A549 (cell line): ENCODE results near the gene HOXA11. TPM values are rescaled to one million over a fixed set of nuclear protein-coding genes. Genes with fewer than 3 reads are reported as not detected.
A peak's percentile ranks its signal among the peaks of the same experiment; 100 is the strongest.

Experiments
- ATAC-seq, 2 experiments: fragments of 200-7000 bp in 1 of 2; fragments of >200 bp in 1 of 2; cut with Nextera tagmentation in 1 of 2; cut with Tn5 transposase in 1 of 2; 3 replicates each; pipeline versions ENCODE4 v1.8.0 to v1.9.1; 2018 to 2020; ENCODE audit warnings: mild to moderate bottlenecking in 1 of 2, moderate library complexity in 1 of 2
- CTCF ChIA-PET: fragments of 300-600 bp; sonication (Branson Sonifier 250); formaldehyde crosslinking; extraction: SDS; loops from one replicate; lab custom pipeline; 2021; ENCODE audit warnings: antibody characterized with exemption, inconsistent platforms; lab: Yijun Ruan, JAX
- POLR2A ChIA-PET: fragments of 350-600 bp; formaldehyde crosslinking; extraction: SDS; loops from one replicate; lab custom pipeline; 2021; ENCODE audit warnings: antibody characterized with exemption, inconsistent platforms; lab: Yijun Ruan, JAX
- DNase-seq, 2 experiments: peaks; one replicate each; pipeline versions ENCODE4 v3.0.0 to v3.0.0-alpha.2; 2011 to 2016; ENCODE audit warnings: low read depth in 1 of 2, low spot score in 1 of 2
- FAIRE-seq: peaks from 2 replicates; lab custom pipeline; 2011; peaks lifted over from hg19 to GRCh38; lab: Jason Lieb, UNC
- H3K27ac ChIP-seq, 2 experiments: fragments of >200 bp; sonication (Bioruptor Twin); formaldehyde crosslinking; 3 replicates each; pipeline ENCODE4 v1.5.1; 2016 to 2017
- H3K4me1 ChIP-seq: fragments of >200 bp; sonication (Bioruptor Twin); formaldehyde crosslinking; 3 replicates; pipeline ENCODE4 v1.6.1; 2016
- H3K4me2 ChIP-seq: fragments of >200 bp; sonication (Bioruptor Twin); formaldehyde crosslinking; 3 replicates; pipeline ENCODE4 v1.6.1; 2016
- H3K4me3 ChIP-seq: fragments of >200 bp; sonication (Bioruptor Twin); formaldehyde crosslinking; 3 replicates; pipeline ENCODE4 v1.5.1; 2016
- H3K9me3 ChIP-seq: fragments of >200 bp; sonication (Bioruptor Twin); formaldehyde crosslinking; 3 replicates; pipeline ENCODE4 v1.6.1; 2016
- BCL3 ChIP-seq: fragments of >200 bp; sonication (Bioruptor Twin); formaldehyde crosslinking; IDR thresholded peaks from 3 replicates; pipeline ENCODE4 v1.6.1; 2016
- BHLHE40 ChIP-seq: IDR thresholded peaks from 2 replicates; pipeline ENCODE4 v1.6.1; 2012; ENCODE audit warnings: low read depth, low read length, inconsistent platforms
- CEBPB ChIP-seq, 2 experiments: fragments of >200 bp in 1 of 2; sonication (Bioruptor Twin) in 1 of 2; formaldehyde crosslinking in 1 of 2; IDR thresholded peaks; 2 replicates each; pipeline ENCODE4 v1.6.1; 2012 to 2016
- EHMT2 ChIP-seq: fragments of 200-600 bp; sonication (generic); IDR thresholded peaks from 2 replicates; pipeline ENCODE4 v1.6.1; 2016; ENCODE audit warnings: antibody characterized with exemption, low read depth, mild to moderate bottlenecking, moderate library complexity
- FOXS1 ChIP-seq: fragments of 250-450 bp; sonication (Bioruptor Pico); IDR thresholded peaks from 2 replicates; pipeline ENCODE4 v1.5.0; 2020; ENCODE audit warnings: mild to moderate bottlenecking, moderate library complexity
- HDAC2 ChIP-seq: fragments of 200-600 bp; sonication (generic); IDR thresholded peaks from 2 replicates; pipeline ENCODE4 v1.6.1; 2016
- HMGXB4 ChIP-seq: fragments of 250-450 bp; sonication (Bioruptor Pico); IDR thresholded peaks from 2 replicates; pipeline ENCODE4 v1.5.0; 2021; ENCODE audit warnings: mild to moderate bottlenecking, moderate library complexity, borderline replicate concordance
- HOXA7 ChIP-seq: fragments of 250-450 bp; sonication (Bioruptor Pico); IDR thresholded peaks from 2 replicates; pipeline ENCODE4 v1.5.0; 2020; ENCODE audit warnings: mild to moderate bottlenecking, moderate library complexity
- HOXB5 ChIP-seq: fragments of 250-450 bp; sonication (Bioruptor Pico); IDR thresholded peaks from 2 replicates; pipeline ENCODE4 v1.5.0; 2020; ENCODE audit warnings: mild to moderate bottlenecking, moderate library complexity
- JUN ChIP-seq, 2 experiments: fragments of >200 bp; sonication (Bioruptor Twin); formaldehyde crosslinking; IDR thresholded peaks; 2 replicates in 1 of 2; 3 replicates in 1 of 2; pipeline ENCODE4 v1.6.1; 2016 to 2017
- KDM5A ChIP-seq: fragments of 200-600 bp; sonication (generic); IDR thresholded peaks from 2 replicates; pipeline ENCODE4 v1.6.1; 2016; ENCODE audit warnings: antibody characterized with exemption, mild to moderate bottlenecking
- MAZ ChIP-seq: fragments of 150-350 bp; IDR thresholded peaks from 2 replicates; pipeline ENCODE4 v1.6.1; 2014; ENCODE audit warnings: antibody characterized with exemption, low read depth, low read length, borderline replicate concordance
- NPAS2 ChIP-seq: fragments of 250-450 bp; sonication (Bioruptor Pico); IDR thresholded peaks from 2 replicates; pipeline ENCODE4 v1.8.0; 2022; ENCODE audit warnings: mild to moderate bottlenecking, moderate library complexity, borderline replicate concordance
- NR3C1 ChIP-seq: fragments of >200 bp; sonication (Bioruptor Twin); formaldehyde crosslinking; IDR thresholded peaks from 3 replicates; pipeline ENCODE4 v1.6.1; 2017
- PBX3 ChIP-seq: IDR thresholded peaks from 2 replicates; pipeline ENCODE4 v1.6.1; 2012
- PHF8 ChIP-seq: fragments of 200-600 bp; sonication (generic); IDR thresholded peaks from 2 replicates; pipeline ENCODE4 v1.6.1; 2016; ENCODE audit warnings: low read depth, mild to moderate bottlenecking, antibody characterized with exemption, moderate library complexity, borderline replicate concordance
- RAD21 ChIP-seq, 2 experiments: fragments of >200 bp in 1 of 2; sonication (Bioruptor Twin) in 1 of 2; formaldehyde crosslinking in 1 of 2; IDR thresholded peaks in 1 of 2; conservative IDR thresholded peaks in 1 of 2; 2 replicates in 1 of 2; 3 replicates in 1 of 2; pipeline ENCODE4 v1.6.1; 2012 to 2018; ENCODE audit warnings: inconsistent platforms in 1 of 2
- SMC3 ChIP-seq: fragments of >200 bp; sonication (Bioruptor Twin); formaldehyde crosslinking; IDR thresholded peaks from 3 replicates; pipeline ENCODE4 v1.6.1; 2018; ENCODE audit warnings: inconsistent platforms
- TP53 ChIP-seq: fragments of 250-450 bp; sonication (Bioruptor Pico); IDR thresholded peaks from 2 replicates; pipeline ENCODE4 v1.5.0; 2021; ENCODE audit warnings: mild to moderate bottlenecking, moderate library complexity
- ZC3H11A ChIP-seq: fragments of 450-650 bp; IDR thresholded peaks from 2 replicates; pipeline ENCODE4 v1.6.1; 2014; ENCODE audit warnings: antibody characterized with exemption, mild to moderate bottlenecking
- ZSCAN20 ChIP-seq: fragments of 250-450 bp; sonication (Bioruptor Pico); IDR thresholded peaks from 2 replicates; pipeline ENCODE4 v1.8.0; 2022; ENCODE audit warnings: mild to moderate bottlenecking, moderate library complexity
- WGBS: methylation state at CpG from one replicate; pipeline ENCODE4 v1.1.6; 2017; ENCODE audit errors: missing lambda C conversion rate; 5-methylcytosine and 5-hydroxymethylcytosine counted together
- polyA plus RNA-seq, 4 experiments: library from polyadenylated mRNA; depleted of rRNA in 3 of 4; stranded (reverse); fragments of >200 nt; fragmentation: RNase III in 1 of 4; extraction: RNeasy Plus Mini Kit Qiagen cat#74134 plus additional on column Dnase treatment in 1 of 4; gene quantifications; 2 replicates in 3 of 4; 3 replicates in 1 of 4; pipeline ENCODE4 v1.2.3, GENCODE V29; 2011 to 2017

Gene HOXA11
- polyA plus RNA-seq, 2 of the 4 experiments (the other 2 are of a cell fraction): 0.68 to 0.84 TPM

- H3K9me3 ChIP-seq: no peaks in the 10 kb centered on the region
- TF ChIP-seq CEBPB (IDR thresholded peaks at IDR 0.05): no peak
- ATAC-seq (no peak), FAIRE-seq (no peak), DNase-seq (no peak)
- H3K4me2 ChIP-seq: no peak overlapping the region
- H3K4me1 ChIP-seq: peaks cover 4% of the 10 kb centered on the region; the same call in 1 of the 3 replicates
- no peak overlapping the region for H3K4me3 ChIP-seq
- H3K27ac ChIP-seq: 0 out of 6 replicates have a peak overlapping the region, but pooled peaks of 1 of the 2 experiments have one; percentile 21
- 93% methylated on average over 8 of the region's 8 CpGs for WGBS
- ChIA-PET CTCF (interaction anchor here (1.5 to 6.1 kb wide), 4 partner anchors 8 to 802 kb away, joined by 4 to 47 read pairs (median 20); no protein-coding TSS in a partner anchor), POLR2A (no interaction called here)
These were observed 13.8 kb downstream of the HOXA11 start for GRCh38 chr7:27171325-27171636.

- peak overlapping the region; percentile 73 for H3K4me2 ChIP-seq
- 89% methylated on average over 11 of the region's 11 CpGs for WGBS
- peak; percentile 83 for FAIRE-seq
These were observed 14.4 kb downstream of the HOXA11 start for GRCh38 chr7:27170426-27171324.

GRCh38 chr7:27169658-27170425 lies 15.2 kb downstream of the HOXA11 start:
- CTCF ChIA-PET: interaction anchor here (1.5 to 6.1 kb wide), 4 partner anchors 8 to 800 kb away, joined by 4 to 47 read pairs (median 20); no protein-coding TSS in a partner anchor
- ATAC-seq: peak; percentile 70 to 75
- POLR2A ChIA-PET: interaction anchor here (0.6 to 0.8 kb wide), 2 partner anchors 19 to 628 kb away, joined by 3 read pairs; no protein-coding TSS in a partner anchor
- Histone ChIP-seq H3K9me3 (no peaks in the 10 kb centered on the region), H3K4me1 (peaks cover 4% of the 10 kb centered on the region; the same call in 1 of the 3 replicates), H3K4me3 (peak overlapping the region; percentile 55), H3K4me2 (peak overlapping the region; percentile 73)
- WGBS: 43% methylated on average over 34 of the region's 46 CpGs
- FAIRE-seq: no peak
- peak in 1 of 2 experiments; percentile 30; a peak in 1 of 5 replicates for TF ChIP-seq JUN (IDR thresholded peaks at IDR 0.05)
- TF ChIP-seq SMC3: no peak
- TF ChIP-seq ZSCAN20 (CRISPR knock-in tag): no peak
- no peak for TF ChIP-seq HOXB5 (CRISPR knock-in tag)
- TF ChIP-seq TP53 (CRISPR knock-in tag): peak; percentile 45; the same call in 1 of the 2 replicates
- TF ChIP-seq, all 56 proteins: peak for 2
- DNase-seq: peak in 1 of 2 experiments; percentile 30
- H3K27ac ChIP-seq: peak overlapping the region; percentile 79 to 93

More at GRCh38 chr7:27170426-27171324, 14.4 kb downstream of the HOXA11 start:
- ChIA-PET POLR2A (interaction anchor here (0.6 kb wide), 1 partner anchor 629 kb away, joined by 3 read pairs; no protein-coding TSS in a partner anchor), CTCF (interaction anchor here (1.5 to 6.1 kb wide), 4 partner anchors 8 to 801 kb away, joined by 4 to 47 read pairs (median 20); no protein-coding TSS in a partner anchor)
- Histone ChIP-seq H3K9me3 (no peaks in the 10 kb centered on the region), H3K27ac (peak overlapping the region; percentile 79 to 93), H3K4me1 (peaks cover 4% of the 10 kb centered on the region; the same call in 1 of the 3 replicates), H3K4me3 (peak overlapping the region; percentile 55; the same call in 2 of the 3 replicates)
- TF ChIP-seq PBX3 (no peak), HDAC2 (no peak), FOXS1 (CRISPR knock-in tag) (no peak), NR3C1 (no peak), HOXA7 (CRISPR knock-in tag) (no peak), ZC3H11A (no peak), BHLHE40 (no peak), CEBPB (IDR thresholded peaks at IDR 0.05) (no peak), KDM5A (no peak)
- ATAC-seq: no peak
- no peak for DNase-seq

GRCh38 chr7:27168265-27168947 lies 16.6 kb downstream of the HOXA11 start:
- Histone ChIP-seq H3K4me3 (no peak overlapping the region), H3K4me1 (peaks cover 4% of the 10 kb centered on the region; the same call in 1 of the 3 replicates), H3K4me2 (no peak overlapping the region; the same call in 2 of the 3 replicates), H3K9me3 (no peaks in the 10 kb centered on the region), H3K27ac (no peak overlapping the region)
- WGBS: 91% methylated on average over 24 of the region's 25 CpGs
- no peak for FAIRE-seq
- POLR2A ChIA-PET: interaction anchor here (1.2 kb wide), 1 partner anchor 17 kb away, joined by 4 read pairs; no protein-coding TSS in a partner anchor
- no peak for DNase-seq
- CTCF ChIA-PET: interaction anchor here (0.7 to 4.5 kb wide), 6 partner anchors 8 to 806 kb away, joined by 3 to 33 read pairs (median 3); no protein-coding TSS in a partner anchor
- ATAC-seq: no peak
- TF ChIP-seq HDAC2 (no peak), RAD21 (conservative IDR thresholded peaks at IDR 0.05 in 1 of 2, IDR thresholded peaks at IDR 0.05 in 1 of 2) (no peak), BHLHE40 (no peak), HMGXB4 (CRISPR knock-in tag) (no peak), MAZ (no peak), EHMT2 (no peak), PHF8 (no peak), NPAS2 (CRISPR knock-in tag) (no peak), BCL3 (no peak)
